NOMO-1 treated with DMSO at 0.1 percent for 48 hours (cell line): ENCODE data around the gene SLC4A3.

Experiments used
- DNase-seq: peaks from one replicate; lab custom pipeline; 2025; ENCODE audit not compliant: unreplicated experiment; lab: John Stamatoyannopoulos, UW

SLC4A3 gene

GRCh38 chr2:219611866-219612576, 15.4 kb upstream of the SLC4A3 start:
- no peak for DNase-seq

DNA sequence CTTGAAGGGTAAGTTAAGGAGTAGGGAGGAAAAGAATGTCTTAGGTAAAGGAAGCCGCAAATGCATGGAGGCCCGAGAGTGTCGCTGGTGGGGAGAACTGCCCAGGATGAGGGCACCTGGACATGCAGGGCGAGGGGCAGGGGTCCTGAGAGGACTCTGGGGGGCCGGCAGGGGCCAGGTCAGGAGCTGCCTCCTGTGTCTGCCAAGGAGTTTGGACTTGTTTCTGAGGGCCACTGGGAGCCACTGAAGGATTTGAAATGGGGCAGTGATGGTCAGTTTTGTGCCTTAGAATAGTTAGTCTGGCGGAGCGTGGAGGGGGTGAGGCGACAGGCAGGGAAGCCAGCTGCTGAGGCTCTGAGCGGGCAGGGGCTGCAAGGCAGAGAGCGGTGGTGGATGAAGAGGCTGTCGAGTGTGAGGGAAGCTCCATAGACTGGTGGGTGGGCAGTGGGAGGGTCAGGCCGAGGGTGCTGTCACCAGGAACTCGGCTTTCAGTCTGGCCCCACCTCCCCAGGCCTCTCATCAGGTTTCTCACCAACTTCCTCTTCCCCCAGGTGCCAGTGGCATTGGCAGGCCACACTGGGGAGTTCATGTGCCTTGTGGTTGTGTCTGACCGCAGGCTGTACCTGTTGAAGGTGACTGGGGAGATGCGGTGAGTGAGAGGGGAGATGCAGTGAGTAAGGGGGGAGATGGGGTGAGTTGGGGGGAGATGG, 14.7 kb upstream of the SLC4A3 start:
- DNase-seq: no peak

- DNase-seq: no peak
Measured at GRCh38 chr2:219613461-219614070, 13.9 kb upstream of the SLC4A3 start.

GRCh38 chr2:219614076-219614860, 13.2 kb upstream of the SLC4A3 start:
- DNase-seq: no peak

GRCh38 chr2:219615036-219615435, 12.4 kb upstream of the SLC4A3 start:
- DNase-seq: no peak

DNA sequence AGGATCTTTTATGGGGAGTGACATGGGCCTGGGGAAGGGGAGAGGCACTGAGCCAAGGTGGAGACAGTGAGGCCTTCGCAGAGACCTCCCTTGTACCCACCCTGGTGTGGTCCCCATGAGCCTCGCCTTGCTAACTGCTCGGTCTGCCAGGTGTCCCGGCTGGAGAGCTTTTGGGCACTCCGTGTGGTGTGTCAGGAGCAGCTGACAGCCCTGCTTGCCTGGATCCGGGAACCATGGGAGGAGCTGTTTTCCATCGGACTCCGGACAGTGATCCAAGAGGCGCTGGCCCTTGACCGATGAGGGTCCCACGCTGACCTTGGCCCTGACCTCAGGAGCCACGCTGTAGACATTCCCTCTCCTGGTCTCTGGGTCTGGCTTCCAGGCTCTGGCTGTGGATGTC, 11.5 kb upstream of the SLC4A3 start:
- no peak for DNase-seq

GRCh38 chr2:219616550-219616949, 10.9 kb upstream of the SLC4A3 start:
- DNase-seq: no peak

DNA sequence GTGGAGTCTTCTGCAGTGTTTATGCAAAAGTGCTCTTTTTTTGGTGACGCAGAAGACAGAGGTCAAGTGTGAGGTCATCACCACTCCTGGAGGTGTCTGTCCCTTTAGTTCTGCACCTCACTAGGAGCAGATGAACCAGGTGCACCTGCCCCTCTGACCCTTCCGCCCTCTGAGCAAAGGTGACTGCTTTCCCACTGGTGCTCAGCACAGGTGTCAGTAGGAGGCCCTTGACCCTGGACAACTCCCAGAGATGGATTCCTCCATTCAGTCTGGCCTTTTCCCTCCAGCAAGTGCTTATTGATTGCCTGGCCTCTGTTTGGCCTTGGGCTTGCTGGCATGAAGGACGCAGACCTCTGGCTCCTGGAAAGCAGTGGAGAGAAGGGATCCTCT, 8.7 kb upstream of the SLC4A3 start:
- DNase-seq: no peak

DNA sequence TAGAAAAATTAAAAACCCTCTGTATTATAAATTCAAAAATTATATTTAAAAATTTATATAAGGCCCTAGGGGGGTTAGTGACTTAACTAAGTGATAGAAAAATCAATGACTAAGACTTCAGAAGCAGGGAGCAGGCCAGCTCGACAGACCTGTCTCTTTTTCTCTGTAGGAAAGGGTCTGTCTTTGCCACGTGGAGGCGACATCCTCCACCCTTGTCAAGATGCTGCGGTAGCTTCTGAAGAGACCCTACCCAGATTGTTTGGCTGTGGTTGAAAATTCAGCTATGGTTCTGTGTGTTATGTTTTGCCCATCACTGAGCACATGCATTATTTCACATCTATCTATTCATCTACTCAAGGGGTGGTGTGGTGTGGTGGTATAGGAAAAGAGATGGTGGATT, 8.2 kb upstream of the SLC4A3 start:
- DNase-seq: no peak

GRCh38 chr2:219620546-219620945, 6.9 kb upstream of the SLC4A3 start:
- DNase-seq: no peak

GRCh38 chr2:219621935-219622334, 5.5 kb upstream of the SLC4A3 start:
- DNase-seq: no peak

DNA sequence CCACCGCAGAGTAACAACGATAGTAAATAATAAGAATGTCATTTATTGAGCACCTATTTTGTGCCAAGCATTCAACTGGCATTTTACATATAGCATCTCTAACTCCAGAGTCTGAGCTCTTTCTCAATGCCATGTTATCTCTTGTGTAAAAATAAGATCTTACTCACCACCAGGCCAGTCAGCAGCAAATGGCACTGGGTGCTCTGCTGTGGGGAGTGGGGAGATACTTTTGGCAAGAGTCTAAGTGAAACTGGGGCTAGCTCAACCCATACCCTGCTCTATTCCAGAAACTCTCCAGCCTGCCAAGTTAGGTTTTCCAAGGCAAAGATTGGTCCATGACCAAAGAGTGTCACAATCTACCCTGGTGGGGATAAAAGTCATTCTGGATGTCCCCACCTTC, 5.0 kb upstream of the SLC4A3 start:
- no peak for DNase-seq

GRCh38 chr2:219624565-219624964, 2.9 kb upstream of the SLC4A3 start:
- DNase-seq: no peak

GRCh38 chr2:219625179-219625578, 2.3 kb upstream of the SLC4A3 start:
- no peak for DNase-seq

DNA sequence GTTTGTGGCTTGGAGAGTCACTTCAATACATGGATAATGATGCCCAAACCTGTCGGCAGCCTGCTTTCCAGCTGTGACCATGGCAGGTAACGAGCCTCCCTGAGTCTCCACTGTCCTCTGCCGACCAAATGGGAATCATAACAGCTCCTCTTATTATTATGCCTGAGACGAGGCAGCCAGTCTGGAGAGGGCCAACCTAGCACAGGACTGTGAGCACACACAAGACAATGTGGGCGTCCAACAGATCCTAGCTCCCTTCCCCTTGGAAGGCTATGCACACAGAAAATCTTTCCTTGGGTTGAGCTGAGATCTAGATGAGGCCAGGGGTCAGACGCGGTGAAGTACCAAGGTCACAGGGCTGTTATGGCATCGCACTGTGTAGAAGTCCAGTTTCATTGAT, 890 bp upstream of the SLC4A3 start:
- DNase-seq: no peak

- no peak for DNase-seq
Measured at GRCh38 chr2:219628235-219628985, 980 bp downstream of the SLC4A3 start.

- peak; percentile 27 for DNase-seq
Measured at GRCh38 chr2:219628986-219629901, 1.8 kb downstream of the SLC4A3 start.

DNA sequence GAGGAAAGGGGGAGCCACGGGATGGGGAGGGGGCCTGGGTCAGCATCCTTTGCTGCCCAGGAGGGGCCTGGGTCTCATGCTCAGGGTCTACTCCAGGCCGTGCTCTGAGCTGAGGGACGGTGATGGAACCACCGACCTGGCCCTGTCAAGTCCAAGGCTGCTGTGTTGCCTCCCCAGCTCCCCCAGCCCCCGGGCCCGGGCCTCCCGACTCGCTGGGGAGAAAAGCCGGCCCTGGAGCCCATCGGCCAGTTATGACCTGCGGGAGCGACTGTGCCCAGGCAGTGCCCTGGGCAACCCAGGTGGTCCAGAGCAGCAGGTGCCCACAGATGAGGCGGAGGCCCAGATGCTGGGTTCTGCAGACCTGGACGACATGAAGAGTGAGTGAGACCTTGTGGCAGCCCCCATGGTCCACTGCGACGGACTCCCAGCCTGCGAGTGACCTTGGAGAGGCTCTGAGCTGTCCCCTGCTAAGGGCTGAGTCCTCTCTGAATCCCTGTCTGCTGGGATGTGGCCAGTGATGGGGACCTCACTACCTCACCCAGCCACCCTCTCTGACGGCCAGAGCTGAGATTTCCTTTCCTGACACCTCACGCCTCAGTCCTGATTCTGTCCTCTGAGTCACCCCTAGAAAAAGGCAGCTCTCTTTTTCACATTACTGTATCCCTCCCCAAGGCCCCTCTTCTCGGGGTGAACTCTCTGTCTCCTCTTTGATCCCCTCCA, 2.7 kb downstream of the SLC4A3 start:
- DNase-seq: no peak

- no peak for DNase-seq
Measured at GRCh38 chr2:219630770-219631405, 3.5 kb downstream of the SLC4A3 start.
